HG02943 (cell line): ENCODE data around the gene ATG4B.
A peak's percentile ranks its signal among the peaks of the same experiment; 100 is the strongest.

ENCODE experiments used
- ATAC-seq: cut with Tn5 transposase; IDR thresholded peaks from one replicate; pipeline ENCODE4 v1.9.1; 2021; ENCODE audit warnings: mild to moderate bottlenecking, low read depth, moderate library complexity; ENCODE audit not compliant: unreplicated experiment

ATG4B gene

GRCh38 chr2:241680827-241681599 lies 43.5 kb downstream of the ATG4B start:
- no peak for ATAC-seq

GRCh38 chr2:241686324-241686649 lies 48.8 kb downstream of the ATG4B start:
- ATAC-seq: peak; percentile 11

GRCh38 chr2:241686650-241687425 lies 49.3 kb downstream of the ATG4B start, which contains the start of gene DTYMK:
Gene DTYMK (minus strand): TSS chr2:241686815. CDS start chr2:241686783, 32 bp downstream.
- peak; percentile 89 for ATAC-seq

GRCh38 chr2:241689306-241689705 lies 51.8 kb downstream of the ATG4B start:
- ATAC-seq: no peak

- no peak for ATAC-seq
Observed at GRCh38 chr2:241690202-241690717, 52.8 kb downstream of the ATG4B start.

GRCh38 chr2:241692448-241692847 lies 55.0 kb downstream of the ATG4B start:
- ATAC-seq: no peak

- no peak for ATAC-seq
Observed at GRCh38 chr2:241695651-241696050, 58.2 kb downstream of the ATG4B start.

GRCh38 chr2:241701149-241701398 lies 63.6 kb downstream of the ATG4B start:
- ATAC-seq: no peak

GRCh38 chr2:241701399-241702154 lies 64.1 kb downstream of the ATG4B start, which contains the start of gene ING5:
Gene ING5 (plus strand): TSS chr2:241702039. CDS start chr2:241702066, 27 bp downstream.
- ATAC-seq: peak; percentile 48

- ATAC-seq: peak; percentile 53
Observed at GRCh38 chr2:241702155-241703031, 64.9 kb downstream of the ATG4B start.

- no peak for ATAC-seq
Observed at GRCh38 chr2:241703032-241703604, 65.6 kb downstream of the ATG4B start.

- no peak for ATAC-seq
Observed at GRCh38 chr2:241706537-241706936, 69.0 kb downstream of the ATG4B start.

- ATAC-seq: no peak
Observed at GRCh38 chr2:241708879-241709278, 71.4 kb downstream of the ATG4B start.

- no peak for ATAC-seq
Observed at GRCh38 chr2:241719093-241719492, 81.6 kb downstream of the ATG4B start.

GRCh38 chr2:241720099-241720498 lies 82.6 kb downstream of the ATG4B start:
- no peak for ATAC-seq

- ATAC-seq: no peak
Observed at GRCh38 chr2:241720560-241720959, 83.1 kb downstream of the ATG4B start.

GRCh38 chr2:241721852-241722251 lies 84.4 kb downstream of the ATG4B start:
- ATAC-seq: no peak

- ATAC-seq: no peak
Observed at GRCh38 chr2:241722896-241723454, 85.5 kb downstream of the ATG4B start.
